A549 (cell line): ENCODE data around the gene PHF10.

Experiments used
- BHLHE40 ChIP-seq: IDR thresholded peaks from 2 replicates; pipeline ENCODE4 v1.6.1; 2012; ENCODE audit warnings: low read depth, low read length, inconsistent platforms
- EHF ChIP-seq: fragments of 250-450 bp; sonication (Bioruptor Pico); IDR thresholded peaks from 2 replicates; pipeline ENCODE4 v1.5.0; 2020; ENCODE audit warnings: mild to moderate bottlenecking
- ELK1 ChIP-seq: fragments of 150-350 bp; IDR thresholded peaks from 2 replicates; pipeline ENCODE4 v1.6.1; 2014; ENCODE audit warnings: low read depth, mild to moderate bottlenecking, low read length
- HDAC2 ChIP-seq: fragments of 200-600 bp; sonication (generic); IDR thresholded peaks from 2 replicates; pipeline ENCODE4 v1.6.1; 2016
- POLR2A ChIP-seq: IDR thresholded peaks from 2 replicates; pipeline ENCODE4 v1.6.1; 2012; ENCODE audit warnings: mild to moderate bottlenecking, low read length
- RAD21 ChIP-seq, 2 experiments: fragments of >200 bp in 1 of 2; sonication (Bioruptor Twin) in 1 of 2; formaldehyde crosslinking in 1 of 2; IDR thresholded peaks in 1 of 2; conservative IDR thresholded peaks in 1 of 2; 2 replicates in 1 of 2; 3 replicates in 1 of 2; pipeline ENCODE4 v1.6.1; 2012 to 2018; ENCODE audit warnings: inconsistent platforms in 1 of 2
- RNF2 ChIP-seq: fragments of 200-600 bp; sonication (generic); IDR thresholded peaks from 2 replicates; pipeline ENCODE4 v1.6.1; 2016; ENCODE audit warnings: low read depth, mild to moderate bottlenecking, antibody characterized with exemption, moderate library complexity, borderline replicate concordance
- TF ChIP-seq, protein P1 (sequence below): fragments of >200 bp; sonication (Bioruptor Twin); formaldehyde crosslinking; IDR thresholded peaks from 3 replicates; pipeline ENCODE4 v1.5.1; 2016

DNA sequence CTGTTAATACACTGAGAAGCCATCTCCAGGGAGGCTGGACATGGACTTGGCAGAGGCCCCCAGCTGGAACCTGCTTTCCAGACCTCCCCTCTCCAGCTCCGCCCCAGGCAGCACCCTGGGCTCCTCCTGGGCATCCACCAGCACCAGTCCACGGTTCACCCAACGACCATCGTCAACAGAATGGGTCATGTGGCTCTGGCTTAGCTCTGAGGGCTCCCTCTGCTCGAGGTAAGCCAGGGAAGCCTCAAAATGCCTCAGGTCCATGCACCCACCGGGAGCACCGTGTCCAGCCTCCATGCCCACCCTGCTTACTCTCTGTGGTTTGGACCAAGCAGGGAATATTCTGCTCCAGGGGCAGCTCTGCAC lies 62.9 kb downstream of the PHF10 start:
- TF ChIP-seq, protein P1, sequence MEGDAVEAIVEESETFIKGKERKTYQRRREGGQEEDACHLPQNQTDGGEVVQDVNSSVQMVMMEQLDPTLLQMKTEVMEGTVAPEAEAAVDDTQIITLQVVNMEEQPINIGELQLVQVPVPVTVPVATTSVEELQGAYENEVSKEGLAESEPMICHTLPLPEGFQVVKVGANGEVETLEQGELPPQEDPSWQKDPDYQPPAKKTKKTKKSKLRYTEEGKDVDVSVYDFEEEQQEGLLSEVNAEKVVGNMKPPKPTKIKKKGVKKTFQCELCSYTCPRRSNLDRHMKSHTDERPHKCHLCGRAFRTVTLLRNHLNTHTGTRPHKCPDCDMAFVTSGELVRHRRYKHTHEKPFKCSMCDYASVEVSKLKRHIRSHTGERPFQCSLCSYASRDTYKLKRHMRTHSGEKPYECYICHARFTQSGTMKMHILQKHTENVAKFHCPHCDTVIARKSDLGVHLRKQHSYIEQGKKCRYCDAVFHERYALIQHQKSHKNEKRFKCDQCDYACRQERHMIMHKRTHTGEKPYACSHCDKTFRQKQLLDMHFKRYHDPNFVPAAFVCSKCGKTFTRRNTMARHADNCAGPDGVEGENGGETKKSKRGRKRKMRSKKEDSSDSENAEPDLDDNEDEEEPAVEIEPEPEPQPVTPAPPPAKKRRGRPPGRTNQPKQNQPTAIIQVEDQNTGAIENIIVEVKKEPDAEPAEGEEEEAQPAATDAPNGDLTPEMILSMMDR = no peak
- no peak for TF ChIP-seq POLR2A
- TF ChIP-seq HDAC2 = no peak
- TF ChIP-seq RAD21 (conservative IDR thresholded peaks at IDR 0.05 in 1 of 2, IDR thresholded peaks at IDR 0.05 in 1 of 2) = no peak
- no peak for TF ChIP-seq RNF2
- no peak for TF ChIP-seq BHLHE40
- TF ChIP-seq EHF (CRISPR knock-in tag) = no peak
- TF ChIP-seq ELK1 = no peak
